ENCODE data around the gene RNU7-1.

RNU7-1 gene

DNA sequence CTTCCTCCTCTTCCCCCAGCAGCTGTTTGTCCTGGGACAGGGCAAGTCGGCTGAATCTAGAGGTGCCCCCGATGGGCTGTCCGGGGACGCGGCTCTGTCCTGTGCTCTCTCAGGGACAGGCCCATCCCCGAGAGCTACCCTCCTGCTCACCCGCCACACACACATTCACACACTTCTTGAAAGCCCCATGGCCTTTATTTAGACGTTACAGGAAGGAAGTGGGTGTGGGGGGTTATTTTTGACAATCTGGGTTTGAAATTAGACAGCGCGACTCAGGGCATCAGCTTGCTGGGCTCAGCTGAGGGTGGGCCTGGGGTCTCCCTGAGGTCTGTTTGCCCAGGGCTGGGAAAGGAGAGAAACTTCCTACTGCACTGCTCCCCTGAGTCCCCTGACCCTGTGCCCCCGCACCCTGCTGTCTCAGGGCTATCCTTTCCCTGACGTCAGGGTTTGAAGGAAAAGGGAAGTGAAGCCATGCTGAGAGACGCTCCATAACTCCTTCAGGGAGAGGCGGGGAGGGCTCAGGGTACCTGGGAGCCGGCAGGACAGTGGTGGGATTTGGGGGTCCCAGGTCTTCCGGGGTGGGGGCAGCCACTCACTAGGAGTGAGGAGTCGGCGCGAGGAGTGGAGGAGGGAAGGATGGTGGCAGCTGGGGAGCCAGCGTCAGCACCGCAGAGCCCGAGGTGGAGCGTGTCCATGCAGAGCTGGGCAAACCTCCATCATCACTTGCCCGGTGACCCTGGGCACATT, 15.6 kb downstream of the RNU7-1 start:
- TF ChIP-seq, protein P1, sequence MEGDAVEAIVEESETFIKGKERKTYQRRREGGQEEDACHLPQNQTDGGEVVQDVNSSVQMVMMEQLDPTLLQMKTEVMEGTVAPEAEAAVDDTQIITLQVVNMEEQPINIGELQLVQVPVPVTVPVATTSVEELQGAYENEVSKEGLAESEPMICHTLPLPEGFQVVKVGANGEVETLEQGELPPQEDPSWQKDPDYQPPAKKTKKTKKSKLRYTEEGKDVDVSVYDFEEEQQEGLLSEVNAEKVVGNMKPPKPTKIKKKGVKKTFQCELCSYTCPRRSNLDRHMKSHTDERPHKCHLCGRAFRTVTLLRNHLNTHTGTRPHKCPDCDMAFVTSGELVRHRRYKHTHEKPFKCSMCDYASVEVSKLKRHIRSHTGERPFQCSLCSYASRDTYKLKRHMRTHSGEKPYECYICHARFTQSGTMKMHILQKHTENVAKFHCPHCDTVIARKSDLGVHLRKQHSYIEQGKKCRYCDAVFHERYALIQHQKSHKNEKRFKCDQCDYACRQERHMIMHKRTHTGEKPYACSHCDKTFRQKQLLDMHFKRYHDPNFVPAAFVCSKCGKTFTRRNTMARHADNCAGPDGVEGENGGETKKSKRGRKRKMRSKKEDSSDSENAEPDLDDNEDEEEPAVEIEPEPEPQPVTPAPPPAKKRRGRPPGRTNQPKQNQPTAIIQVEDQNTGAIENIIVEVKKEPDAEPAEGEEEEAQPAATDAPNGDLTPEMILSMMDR (IDR thresholded peaks at IDR 0.05; ENCODE audit: low read depth, low read length, missing control alignments) = no peak
- H3K4me3 ChIP-seq (replicated peaks; ENCODE audit: low read depth, low read length) = no peak overlapping the region
- DNase-seq (ENCODE audit: extremely low read depth, low read depth) = no peak

DNA sequence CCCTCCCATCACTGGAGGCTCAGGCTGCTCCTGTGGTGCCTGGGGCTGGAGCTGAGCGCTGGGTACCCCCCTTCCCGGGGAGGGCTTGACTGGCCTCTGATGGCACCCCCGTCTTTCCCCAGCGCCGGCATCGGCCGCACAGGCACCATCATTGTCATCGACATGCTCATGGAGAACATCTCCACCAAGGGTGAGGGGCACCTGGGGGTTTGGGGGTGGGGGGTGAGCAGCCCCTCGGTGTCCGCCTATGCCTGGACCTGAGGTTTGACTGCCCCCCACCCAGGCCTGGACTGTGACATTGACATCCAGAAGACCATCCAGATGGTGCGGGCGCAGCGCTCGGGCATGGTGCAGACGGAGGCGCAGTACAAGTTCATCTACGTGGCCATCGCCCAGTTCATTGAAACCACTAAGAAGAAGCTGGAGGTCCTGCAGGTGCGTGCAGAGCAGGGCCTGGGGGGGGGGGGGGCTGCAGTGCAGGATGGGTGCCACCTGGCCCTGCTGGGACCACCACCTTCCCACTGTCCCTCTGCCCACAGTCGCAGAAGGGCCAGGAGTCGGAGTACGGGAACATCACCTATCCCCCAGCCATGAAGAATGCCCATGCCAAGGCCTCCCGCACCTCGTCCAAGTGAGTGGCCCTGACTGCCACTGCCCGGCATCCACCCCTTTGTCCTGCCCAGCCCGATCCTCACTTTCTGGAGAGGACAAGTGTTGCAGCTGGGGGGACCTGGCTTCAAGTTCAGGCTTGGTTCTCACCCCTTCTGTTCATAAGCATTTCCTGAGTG, 16.4 kb downstream of the RNU7-1 start:
- TF ChIP-seq, protein P1 (IDR thresholded peaks at IDR 0.05; ENCODE audit: low read depth, low read length, missing control alignments) = no peak
- no peak overlapping the region for H3K4me3 ChIP-seq (replicated peaks; ENCODE audit: low read depth, low read length)
- DNase-seq (ENCODE audit: extremely low read depth, low read depth) = no peak

DNA sequence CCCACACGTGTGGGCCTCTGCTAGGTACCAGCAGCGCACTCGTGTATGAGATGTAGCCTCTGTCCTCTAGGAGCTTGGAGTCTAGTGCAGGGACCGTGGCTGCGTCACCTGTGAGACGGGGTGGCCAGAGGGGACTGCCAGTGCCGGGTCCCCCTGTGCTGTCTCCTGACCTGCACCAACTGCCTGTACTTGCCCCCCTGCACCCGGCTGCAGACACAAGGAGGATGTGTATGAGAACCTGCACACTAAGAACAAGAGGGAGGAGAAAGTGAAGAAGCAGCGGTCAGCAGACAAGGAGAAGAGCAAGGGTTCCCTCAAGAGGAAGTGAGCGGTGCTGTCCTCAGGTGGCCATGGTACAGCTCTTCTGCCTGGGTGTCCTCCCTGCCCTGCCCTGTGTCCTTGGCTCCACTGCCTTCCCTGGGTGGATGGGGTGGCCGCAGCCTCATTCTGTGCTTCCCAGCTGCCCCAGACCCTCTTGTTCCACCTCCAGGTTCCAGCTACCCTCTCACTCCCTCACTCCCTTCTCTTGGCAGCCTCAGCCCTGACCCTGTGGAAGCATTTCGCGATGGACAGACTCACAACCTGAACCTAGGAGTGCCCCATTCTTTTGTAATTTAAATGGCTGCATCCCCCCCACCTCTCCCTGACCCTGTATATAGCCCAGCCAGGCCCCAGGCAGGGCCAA, 17.1 kb downstream of the RNU7-1 start:
- TF ChIP-seq, protein P1 (IDR thresholded peaks at IDR 0.05; ENCODE audit: low read depth, low read length, missing control alignments) = peak; percentile 6
- no peak overlapping the region for H3K4me3 ChIP-seq (replicated peaks; ENCODE audit: low read depth, low read length)
- no peak for DNase-seq (ENCODE audit: extremely low read depth, low read depth)

DNA sequence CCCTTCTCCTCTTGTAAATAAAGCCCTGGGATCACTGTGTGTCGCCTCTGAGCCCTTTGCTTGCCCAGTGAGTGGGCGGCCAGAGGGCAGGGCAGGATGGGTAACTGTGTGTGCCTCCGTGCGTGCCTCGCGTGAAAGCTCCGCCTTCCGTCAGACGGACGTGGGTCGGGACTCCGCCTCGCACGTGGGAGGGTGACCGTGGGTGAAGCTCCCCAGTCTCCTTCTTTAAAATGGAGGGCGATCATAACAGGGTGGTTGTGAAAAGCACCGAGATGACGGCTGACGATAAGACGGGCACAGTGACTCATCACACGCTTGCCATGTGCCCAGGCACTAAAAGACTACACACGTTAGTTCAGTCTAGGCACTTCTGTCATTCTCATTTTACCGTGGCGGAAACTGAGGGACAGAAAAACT, 17.7 kb downstream of the RNU7-1 start:
- TF ChIP-seq, protein P1 (IDR thresholded peaks at IDR 0.05; ENCODE audit: low read depth, low read length, missing control alignments) = no peak
- DNase-seq (ENCODE audit: extremely low read depth, low read depth) = no peak
- peak overlapping the region; percentile 7; the same call in 1 of the 2 replicates for H3K4me3 ChIP-seq (replicated peaks; ENCODE audit: low read depth, low read length)

DNA sequence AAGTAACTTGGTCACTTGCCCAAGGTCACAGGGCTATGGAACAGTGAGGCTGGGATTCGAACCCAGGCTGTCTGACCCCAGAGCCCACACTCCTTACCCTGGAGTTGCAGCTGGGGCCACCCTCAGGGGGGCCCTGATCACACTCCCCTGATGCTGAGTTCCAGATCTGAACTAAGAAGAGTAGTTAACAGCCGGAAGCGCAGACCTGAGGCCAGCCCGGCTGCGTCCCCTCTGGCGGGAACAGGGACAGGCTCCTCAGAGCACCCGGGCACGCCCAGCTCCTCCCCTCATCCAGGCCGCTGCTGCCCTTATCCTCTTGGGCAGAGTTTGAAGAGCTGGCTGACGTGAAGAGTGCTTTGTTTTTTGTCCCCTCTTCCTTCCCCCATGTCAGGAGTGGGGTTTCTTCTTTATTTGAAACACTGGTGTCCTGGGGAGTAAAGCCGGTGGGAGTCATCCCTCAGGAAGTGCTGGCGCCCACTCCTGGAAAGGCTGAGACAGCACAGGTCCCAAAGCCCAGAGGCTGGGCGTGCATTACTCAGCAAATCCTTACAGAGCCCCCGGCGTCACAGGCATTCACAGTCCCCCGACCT, 18.2 kb downstream of the RNU7-1 start:
- H3K4me3 ChIP-seq (replicated peaks; ENCODE audit: low read depth, low read length) = peak overlapping the region; percentile 7; the same call in 1 of the 2 replicates
- no peak for DNase-seq (ENCODE audit: extremely low read depth, low read depth)
- TF ChIP-seq, protein P1 (IDR thresholded peaks at IDR 0.05; ENCODE audit: low read depth, low read length, missing control alignments) = peak; percentile 68

DNA sequence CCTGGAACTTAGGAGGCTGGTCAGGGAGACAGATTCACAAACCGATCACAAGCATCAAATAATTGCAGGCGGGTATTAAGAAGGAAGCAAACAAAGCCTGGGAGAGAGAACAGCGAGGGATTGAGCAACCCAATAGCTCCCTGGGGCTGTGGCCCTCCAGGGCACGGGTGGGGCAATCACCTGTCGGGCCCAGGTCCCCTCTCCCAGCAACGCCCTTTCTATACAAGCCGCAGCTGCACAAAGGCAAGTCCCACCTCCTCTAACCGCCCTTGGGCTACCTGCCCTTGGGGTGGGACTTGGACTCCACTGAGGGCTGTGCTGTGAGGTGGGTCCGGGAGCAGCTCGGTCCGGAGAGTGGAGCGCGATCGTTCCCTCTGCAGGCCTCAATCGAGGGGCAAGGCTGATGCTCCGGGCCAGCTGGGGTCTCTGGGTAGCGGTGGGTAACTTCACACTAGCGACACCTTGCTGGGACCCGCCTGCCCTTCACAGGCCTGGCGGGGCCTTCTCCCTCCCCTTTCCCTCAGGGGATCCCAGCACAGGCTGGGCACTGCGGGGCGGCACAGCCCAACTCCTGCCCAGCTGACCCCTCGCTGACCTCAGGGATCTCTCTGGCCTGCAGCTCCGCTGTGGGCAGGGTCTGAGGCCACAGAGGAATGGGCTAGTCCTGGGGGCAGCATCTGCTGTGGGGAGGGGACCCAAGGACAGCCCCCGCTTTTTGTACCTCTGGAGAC, 18.8 kb downstream of the RNU7-1 start:
- DNase-seq (ENCODE audit: extremely low read depth, low read depth) = no peak
- TF ChIP-seq, protein P1 (IDR thresholded peaks at IDR 0.05; ENCODE audit: low read depth, low read length, missing control alignments) = no peak
- no peak overlapping the region for H3K4me3 ChIP-seq (replicated peaks; ENCODE audit: low read depth, low read length)
